ENCODE data around the gene PRKACA.

Gene PRKACA

DNA sequence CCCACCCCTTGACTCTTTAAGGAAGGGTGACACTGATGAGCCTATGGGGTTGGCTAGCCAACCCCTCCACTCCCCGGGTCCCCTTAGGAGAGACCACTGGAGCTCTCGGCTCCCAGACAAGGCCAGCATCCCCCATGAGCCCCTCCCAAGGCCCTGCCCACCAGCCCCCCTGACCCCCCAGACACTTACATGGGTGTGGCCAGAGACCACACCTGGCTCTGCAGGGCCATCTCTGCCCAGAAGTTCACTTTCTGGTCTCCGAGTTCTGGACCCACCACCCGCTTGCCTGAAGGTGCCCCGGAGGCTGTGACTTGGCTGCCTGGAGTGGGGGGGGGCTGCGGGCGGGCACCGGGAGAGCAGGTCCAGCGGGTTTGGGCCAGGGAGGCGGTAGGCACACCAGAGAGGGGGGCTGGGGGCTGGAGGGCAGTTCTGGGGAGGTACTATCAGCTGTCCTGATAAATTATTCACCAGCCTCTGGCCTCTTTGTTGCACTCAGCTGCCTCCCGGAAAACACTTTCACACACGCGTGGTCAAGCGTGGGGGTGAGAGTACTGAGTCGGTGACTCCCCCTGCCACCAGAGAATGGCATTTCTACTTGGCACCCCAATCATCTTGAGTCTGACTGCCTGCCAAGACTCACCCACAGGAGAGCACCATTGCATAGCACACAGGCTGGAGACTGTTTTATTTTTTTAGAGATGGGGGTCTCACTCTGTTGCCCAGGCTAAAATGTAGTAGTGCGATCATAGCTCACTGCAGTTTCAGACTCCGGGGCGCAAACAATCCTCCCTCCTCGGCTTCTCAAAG lies 55.6 kb downstream of the PRKACA start, which contains the start of gene PALM3:
TSS of gene PALM3 (minus strand) at position 326 of the 807 bp plus-strand sequence. CDS start at position 230, 96 bp downstream.
- POLR2A ChIA-PET: no interaction called here
- no peaks in the 10 kb centered on the region for H3K36me3 ChIP-seq (ENCODE audit: control insufficient read depth in 2 of 2, insufficient read depth in 1 of 2, low read length in 2 of 2)
- CTCF ChIA-PET: interaction anchor here (0.6 to 6.9 kb wide), 3 partner anchors 9 to 345 kb away, joined by 3 to 80 read pairs (median 8); partner anchors contain the start of gene MISP3
- H3K27ac ChIP-seq (ENCODE audit: extremely low read depth, low read depth, low read length): no peak within 1 kb of the TSS
- peaks cover 4% of the 10 kb centered on the region for H3K4me1 ChIP-seq (ENCODE audit: control insufficient read depth, insufficient read depth, low read length)
- TF ChIP-seq ZNF121 (tag by site-specific recombination; IDR thresholded peaks at IDR 0.05) (peak; percentile 46; the same call in 1 of the 2 replicates), OVOL3 (tag by site-specific recombination; IDR thresholded peaks at IDR 0.05) (no peak)
- no peaks in the 10 kb centered on the region for H3K9me3 ChIP-seq (ENCODE audit: control insufficient read depth, insufficient read depth, low read depth, low read length)
- H3K4me3 ChIP-seq (ENCODE audit: low read depth, low read length): no peak within 1 kb of the TSS

DNA sequence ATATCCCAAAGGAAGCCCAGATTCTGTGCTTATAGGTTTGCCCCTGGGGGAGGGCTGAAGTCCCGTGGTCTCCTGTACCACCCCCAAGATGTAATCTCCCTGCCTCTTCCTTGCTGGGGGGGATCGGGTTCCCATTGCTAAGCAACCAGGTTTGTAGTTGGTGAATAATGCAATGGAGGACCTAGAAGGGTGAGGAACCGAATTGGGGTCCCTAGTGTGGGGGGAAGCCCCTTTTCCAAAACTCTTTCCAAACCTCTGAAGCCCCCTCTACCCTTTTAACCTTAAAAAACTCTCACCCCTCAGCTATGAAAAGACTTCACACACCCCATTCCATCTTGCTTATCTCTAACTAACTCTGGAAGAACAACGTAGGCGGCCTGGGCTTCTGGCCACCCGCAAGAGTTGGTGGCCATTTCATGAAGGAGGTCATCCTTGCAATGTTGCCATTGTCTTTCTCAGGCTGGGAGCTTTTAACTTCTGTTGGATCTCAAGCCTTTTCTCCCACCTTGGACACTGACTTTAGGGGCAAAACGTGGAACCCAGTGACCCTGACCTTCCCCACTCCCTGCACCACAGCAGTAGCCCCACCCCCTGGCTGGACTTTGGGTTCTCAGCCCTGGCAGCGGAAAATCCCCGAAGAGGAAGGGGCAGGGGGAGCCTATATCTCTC lies 56.3 kb downstream of the PRKACA start:
- no peak overlapping the region for H3K27ac ChIP-seq (ENCODE audit: extremely low read depth, low read depth, low read length)
- ChIA-PET CTCF (interaction anchor here (0.8 to 6.9 kb wide), 6 partner anchors 10 to 181 kb away, joined by 3 to 80 read pairs (median 8); partner anchors contain the start of gene MISP3), POLR2A (no interaction called here)
- no peak overlapping the region for H3K4me3 ChIP-seq (ENCODE audit: low read depth, low read length)
- H3K36me3 ChIP-seq (ENCODE audit: control insufficient read depth in 2 of 2, insufficient read depth in 1 of 2, low read length in 2 of 2): no peaks in the 10 kb centered on the region
- H3K9me3 ChIP-seq (ENCODE audit: control insufficient read depth, insufficient read depth, low read depth, low read length): no peaks in the 10 kb centered on the region
- TF ChIP-seq ZNF221 (tag by site-specific recombination; IDR thresholded peaks at IDR 0.05; ENCODE audit: borderline replicate concordance) (no peak), ZNF335 (tag by site-specific recombination; conservative IDR thresholded peaks at IDR 0.05) (no peak), ZNF501 (tag by site-specific recombination; IDR thresholded peaks at IDR 0.05) (no peak), ZFP3 (tag by site-specific recombination; IDR thresholded peaks at IDR 0.05; ENCODE audit: low read depth) (no peak), ZNF324 (tag by site-specific recombination; IDR thresholded peaks at IDR 0.05) (no peak), ZBTB8A (tag by site-specific recombination; IDR thresholded peaks at IDR 0.05) (0 out of 2 replicates have a peak, but pooled peaks have one; percentile 38), ZBTB1 (tag by site-specific recombination; IDR thresholded peaks at IDR 0.05) (no peak), ZNF311 (tag by site-specific recombination; IDR thresholded peaks at IDR 0.05; ENCODE audit: borderline replicate concordance) (no peak), ZNF112 (tag by site-specific recombination; IDR thresholded peaks at IDR 0.05) (no peak), ZNF266 (tag by site-specific recombination; IDR thresholded peaks at IDR 0.05; ENCODE audit: low read depth) (no peak), RBAK (tag by site-specific recombination; IDR thresholded peaks at IDR 0.05) (no peak), ZNF23 (tag by site-specific recombination; IDR thresholded peaks at IDR 0.05; ENCODE audit: borderline replicate concordance) (no peak), GLIS1 (tag by site-specific recombination; IDR thresholded peaks at IDR 0.05) (peak; percentile 80), ZSCAN30 (tag by site-specific recombination; IDR thresholded peaks at IDR 0.05) (no peak), ZNF248 (tag by site-specific recombination; IDR thresholded peaks at IDR 0.05) (no peak), ZBTB7A (tag by site-specific recombination; IDR thresholded peaks at IDR 0.05; ENCODE audit: low read depth) (no peak), ZNF423 (tag by site-specific recombination; IDR thresholded peaks at IDR 0.05) (no peak), ZNF292 (tag by site-specific recombination; IDR thresholded peaks at IDR 0.05; ENCODE audit: borderline replicate concordance, low read depth) (no peak), EGR2 (tag by site-specific recombination; IDR thresholded peaks at IDR 0.05; ENCODE audit: low read depth) (0 out of 2 replicates have a peak, but pooled peaks have one; percentile 17)
- TF ChIP-seq, protein P1, sequence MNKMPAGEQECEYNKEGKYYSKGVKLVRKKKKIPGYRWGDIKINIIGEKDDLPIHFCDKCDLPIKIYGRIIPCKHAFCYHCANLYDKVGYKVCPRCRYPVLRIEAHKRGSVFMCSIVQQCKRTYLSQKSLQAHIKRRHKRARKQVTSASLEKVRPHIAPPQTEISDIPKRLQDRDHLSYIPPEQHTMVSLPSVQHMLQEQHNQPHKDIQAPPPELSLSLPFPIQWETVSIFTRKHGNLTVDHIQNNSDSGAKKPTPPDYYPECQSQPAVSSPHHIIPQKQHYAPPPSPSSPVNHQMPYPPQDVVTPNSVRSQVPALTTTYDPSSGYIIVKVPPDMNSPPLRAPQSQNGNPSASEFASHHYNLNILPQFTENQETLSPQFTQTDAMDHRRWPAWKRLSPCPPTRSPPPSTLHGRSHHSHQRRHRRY (tag by site-specific recombination; IDR thresholded peaks at IDR 0.05): no peak
- TF ChIP-seq, protein P2, sequence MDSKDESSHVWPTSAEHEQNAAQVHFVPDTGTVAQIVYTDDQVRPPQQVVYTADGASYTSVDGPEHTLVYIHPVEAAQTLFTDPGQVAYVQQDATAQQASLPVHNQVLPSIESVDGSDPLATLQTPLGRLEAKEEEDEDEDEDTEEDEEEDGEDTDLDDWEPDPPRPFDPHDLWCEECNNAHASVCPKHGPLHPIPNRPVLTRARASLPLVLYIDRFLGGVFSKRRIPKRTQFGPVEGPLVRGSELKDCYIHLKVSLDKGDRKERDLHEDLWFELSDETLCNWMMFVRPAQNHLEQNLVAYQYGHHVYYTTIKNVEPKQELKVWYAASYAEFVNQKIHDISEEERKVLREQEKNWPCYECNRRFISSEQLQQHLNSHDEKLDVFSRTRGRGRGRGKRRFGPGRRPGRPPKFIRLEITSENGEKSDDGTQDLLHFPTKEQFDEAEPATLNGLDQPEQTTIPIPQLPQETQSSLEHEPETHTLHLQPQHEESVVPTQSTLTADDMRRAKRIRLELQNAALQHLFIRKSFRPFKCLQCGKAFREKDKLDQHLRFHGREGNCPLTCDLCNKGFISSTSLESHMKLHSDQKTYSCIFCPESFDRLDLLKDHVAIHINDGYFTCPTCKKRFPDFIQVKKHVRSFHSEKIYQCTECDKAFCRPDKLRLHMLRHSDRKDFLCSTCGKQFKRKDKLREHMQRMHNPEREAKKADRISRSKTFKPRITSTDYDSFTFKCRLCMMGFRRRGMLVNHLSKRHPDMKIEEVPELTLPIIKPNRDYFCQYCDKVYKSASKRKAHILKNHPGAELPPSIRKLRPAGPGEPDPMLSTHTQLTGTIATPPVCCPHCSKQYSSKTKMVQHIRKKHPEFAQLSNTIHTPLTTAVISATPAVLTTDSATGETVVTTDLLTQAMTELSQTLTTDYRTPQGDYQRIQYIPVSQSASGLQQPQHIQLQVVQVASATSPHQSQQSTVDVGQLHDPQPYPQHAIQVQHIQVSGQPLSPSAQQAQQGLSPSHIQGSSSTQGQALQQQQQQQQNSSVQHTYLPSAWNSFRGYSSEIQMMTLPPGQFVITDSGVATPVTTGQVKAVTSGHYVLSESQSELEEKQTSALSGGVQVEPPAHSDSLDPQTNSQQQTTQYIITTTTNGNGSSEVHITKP (tag by site-specific recombination; IDR thresholded peaks at IDR 0.05): 0 out of 2 replicates have a peak, but pooled peaks have one; percentile 17
- TF ChIP-seq, protein P3, sequence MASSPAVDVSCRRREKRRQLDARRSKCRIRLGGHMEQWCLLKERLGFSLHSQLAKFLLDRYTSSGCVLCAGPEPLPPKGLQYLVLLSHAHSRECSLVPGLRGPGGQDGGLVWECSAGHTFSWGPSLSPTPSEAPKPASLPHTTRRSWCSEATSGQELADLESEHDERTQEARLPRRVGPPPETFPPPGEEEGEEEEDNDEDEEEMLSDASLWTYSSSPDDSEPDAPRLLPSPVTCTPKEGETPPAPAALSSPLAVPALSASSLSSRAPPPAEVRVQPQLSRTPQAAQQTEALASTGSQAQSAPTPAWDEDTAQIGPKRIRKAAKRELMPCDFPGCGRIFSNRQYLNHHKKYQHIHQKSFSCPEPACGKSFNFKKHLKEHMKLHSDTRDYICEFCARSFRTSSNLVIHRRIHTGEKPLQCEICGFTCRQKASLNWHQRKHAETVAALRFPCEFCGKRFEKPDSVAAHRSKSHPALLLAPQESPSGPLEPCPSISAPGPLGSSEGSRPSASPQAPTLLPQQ (tag by site-specific recombination; IDR thresholded peaks at IDR 0.05): no peak
- peaks cover 4% of the 10 kb centered on the region for H3K4me1 ChIP-seq (ENCODE audit: control insufficient read depth, insufficient read depth, low read length)

Data from HEK293 (cell line).